Measurements from ENCODE around the gene TLN1. TPM values are rescaled to one million over a fixed set of nuclear protein-coding genes. Genes with fewer than 3 reads are reported as not detected.

The TLN1 gene
- total and polyA plus RNA-seq, 8 donors, result 152 to 471 (median 191) TPM

GRCh38 chr9:35705836-35706430, 26.1 kb downstream of the TLN1 start:
- ATAC-seq, result no peak
- peaks cover 2 to 100% of the 10 kb centered on the region in 2 donors for H3K36me3 ChIP-seq

GRCh38 chr9:35705372-35705771, 26.6 kb downstream of the TLN1 start:
- Histone ChIP-seq H3K4me3 (no peak overlapping the region), H3K36me3 (peaks cover 2 to 100% of the 10 kb centered on the region in 2 donors)

More at GRCh38 chr9:35705836-35706430, 26.1 kb downstream of the TLN1 start:
- no peak overlapping the region for H3K4me3 ChIP-seq
- no peak for DNase-seq
- no peaks in the 10 kb centered on the region for H3K4me1 ChIP-seq
- no peaks in the 10 kb centered on the region for H3K9me3 ChIP-seq
- H3K27ac ChIP-seq, result no peak overlapping the region
- TF ChIP-seq CTCF (IDR thresholded peaks at IDR 0.05), result no peak
- no peaks in the 10 kb centered on the region for H3K27me3 ChIP-seq
- intact Hi-C loops (cut with DNase I), result no loop called here

GRCh38 chr9:35703906-35704672, 27.9 kb downstream of the TLN1 start:
- Histone ChIP-seq H3K27ac (no peak overlapping the region), H3K4me1 (no peaks in the 10 kb centered on the region), H3K36me3 (peaks cover 0 to 100% of the 10 kb centered on the region in 2 donors), H3K27me3 (no peaks in the 10 kb centered on the region), H3K4me3 (no peak overlapping the region), H3K9me3 (no peaks in the 10 kb centered on the region)
- ATAC-seq, result no peak
- no peak for DNase-seq
- no peak for TF ChIP-seq CTCF (IDR thresholded peaks at IDR 0.05)
- intact Hi-C loops (cut with DNase I), result no loop called here

More at GRCh38 chr9:35705372-35705771, 26.6 kb downstream of the TLN1 start:
- Histone ChIP-seq H3K9me3 (no peaks in the 10 kb centered on the region), H3K27me3 (no peaks in the 10 kb centered on the region), H3K27ac (no peak overlapping the region), H3K4me1 (no peaks in the 10 kb centered on the region)
- no peak for TF ChIP-seq CTCF (IDR thresholded peaks at IDR 0.05)
- DNase-seq (no peak), ATAC-seq (no peak)
- intact Hi-C loops (cut with DNase I), result no loop called here

- DNase-seq, result no peak
- Histone ChIP-seq H3K36me3 (peaks cover 0 to 100% of the 10 kb centered on the region in 2 donors), H3K27me3 (no peaks in the 10 kb centered on the region), H3K4me3 (no peak overlapping the region), H3K4me1 (peaks cover 0 to under 1% of the 10 kb centered on the region in 2 donors), H3K9me3 (no peaks in the 10 kb centered on the region), H3K27ac (peak overlapping the region in 1 of 2 donors; percentile 18)
- no peak for TF ChIP-seq CTCF (IDR thresholded peaks at IDR 0.05)
- no peak for ATAC-seq
- intact Hi-C loops (cut with DNase I), result no loop called here
Observed at GRCh38 chr9:35702696-35703095, 29.3 kb downstream of the TLN1 start.

GRCh38 chr9:35700942-35701341, 31.1 kb downstream of the TLN1 start:
- TF ChIP-seq CTCF (IDR thresholded peaks at IDR 0.05), result no peak
- Histone ChIP-seq H3K4me1 (peaks cover 0 to 7% of the 10 kb centered on the region in 2 donors), H3K27me3 (no peaks in the 10 kb centered on the region), H3K4me3 (no peak overlapping the region), H3K9me3 (no peaks in the 10 kb centered on the region), H3K27ac (no peak overlapping the region), H3K36me3 (peaks cover 0 to 100% of the 10 kb centered on the region in 2 donors)
- DNase-seq, result no peak
- no peak for ATAC-seq
- intact Hi-C loops (cut with DNase I), result no loop called here
